PC-9 (cell line): ENCODE results near the gene MCTP1. TPM values are rescaled to one million over a fixed set of nuclear protein-coding genes. Genes with fewer than 3 reads are reported as not detected.

Experiments used
- BruUV-seq: library from RNA; stranded (reverse); fragments of 400-500 nt; replicated peaks from 2 replicates; lab custom pipeline; 2021; lab: Mats Ljungman, UMichigan
- CTCF ChIA-PET: fragments of 300-600 bp; sonication (Branson Sonifier 250); formaldehyde crosslinking; loops from one replicate; lab custom pipeline; 2022; ENCODE audit warnings: antibody characterized with exemption; lab: Charles Lee
- POLR2A ChIA-PET: fragments of 300-600 bp; sonication (Branson Sonifier 250); formaldehyde crosslinking; loops from one replicate; lab custom pipeline; 2022; ENCODE audit warnings: antibody characterized with exemption; ENCODE audit not compliant: unreplicated experiment; lab: Charles Lee
- DNase-seq, 2 experiments: peaks; one replicate each; pipeline versions ENCODE4 v3.0.0 to v3.0.0-alpha.2; 2015 to 2022; ENCODE audit warnings: mixed read lengths in 1 of 2
- H2AFZ ChIP-seq: fragments of 200-600 bp; sonication (generic); 2 replicates; pipeline ENCODE4 v1.8.1; 2017; ENCODE audit warnings: antibody characterized with exemption
- H3F3A ChIP-seq: fragments of 200-600 bp; sonication (generic); 2 replicates; pipeline ENCODE4 v1.8.1; 2017; ENCODE audit warnings: antibody characterized with exemption, mild to moderate bottlenecking, low read depth; ENCODE audit not compliant: insufficient read depth
- H3K27ac ChIP-seq: fragments of 200-600 bp; sonication (generic); 2 replicates; pipeline ENCODE4 v1.6.1; 2016; ENCODE audit warnings: mixed run types
- H3K27me3 ChIP-seq: fragments of 200-600 bp; sonication (generic); 2 replicates; pipeline ENCODE4 v1.6.1; 2016; ENCODE audit warnings: low read depth, mixed run types; ENCODE audit not compliant: insufficient read depth
- H3K36me3 ChIP-seq: fragments of 200-600 bp; sonication (generic); 2 replicates; pipeline ENCODE4 v1.6.1; 2016; ENCODE audit warnings: low read depth, mixed run types
- H3K4me1 ChIP-seq: fragments of 200-600 bp; sonication (generic); replicated peaks from 2 replicates; pipeline ENCODE4 v1.6.1; 2016; ENCODE audit warnings: mixed run types; ENCODE audit not compliant: insufficient read depth
- H3K4me2 ChIP-seq: fragments of 200-600 bp; sonication (generic); 2 replicates; pipeline ENCODE4 v1.6.1; 2017; ENCODE audit warnings: mixed run types
- H3K4me3 ChIP-seq: fragments of 200-600 bp; sonication (generic); 2 replicates; pipeline ENCODE4 v1.6.1; 2016; ENCODE audit warnings: mixed run types
- H3K79me2 ChIP-seq: fragments of 200-600 bp; sonication (generic); 2 replicates; pipeline ENCODE4 v1.6.1; 2017; ENCODE audit warnings: low read depth, mixed run types
- H3K9me2 ChIP-seq: fragments of 200-600 bp; sonication (generic); 2 replicates; pipeline ENCODE4 v1.8.1; 2017; ENCODE audit warnings: mild to moderate bottlenecking; ENCODE audit not compliant: insufficient read depth
- H3K9me3 ChIP-seq: fragments of 200-600 bp; sonication (generic); 2 replicates; pipeline ENCODE4 v1.8.1; 2016; ENCODE audit warnings: low read depth; ENCODE audit not compliant: insufficient read depth
- H4K20me1 ChIP-seq: fragments of 200-600 bp; sonication (generic); 2 replicates; pipeline ENCODE4 v1.8.1; 2017; ENCODE audit not compliant: insufficient read depth
- EZH2 ChIP-seq: fragments of 200-600 bp; sonication (generic); IDR thresholded peaks from 2 replicates; pipeline ENCODE4 v1.8.0; 2017; ENCODE audit warnings: antibody characterized with exemption, low read depth
- intact Hi-C: fragments of 100-400 bp; cut with micrococcal nuclease; formaldehyde crosslinking; loops from one replicate; pipeline ENCODE4 v1.10.0; 2022; ENCODE audit not compliant: unreplicated experiment
- total RNA-seq: library from RNA; stranded (reverse); gene quantifications from 2 replicates; pipeline ENCODE4 v1.2.3, GENCODE V29; 2021
- TF ChIP-seq, protein P1 (sequence below): fragments of 200-600 bp; sonication (generic); conservative IDR thresholded peaks from 2 replicates; pipeline ENCODE4 v1.6.1; 2017; ENCODE audit warnings: mixed run types, antibody characterized with exemption, mild to moderate bottlenecking, moderate library complexity

The MCTP1 gene
- total RNA-seq, 1 experiment from 2014 or later, result 3.9 TPM

DNA sequence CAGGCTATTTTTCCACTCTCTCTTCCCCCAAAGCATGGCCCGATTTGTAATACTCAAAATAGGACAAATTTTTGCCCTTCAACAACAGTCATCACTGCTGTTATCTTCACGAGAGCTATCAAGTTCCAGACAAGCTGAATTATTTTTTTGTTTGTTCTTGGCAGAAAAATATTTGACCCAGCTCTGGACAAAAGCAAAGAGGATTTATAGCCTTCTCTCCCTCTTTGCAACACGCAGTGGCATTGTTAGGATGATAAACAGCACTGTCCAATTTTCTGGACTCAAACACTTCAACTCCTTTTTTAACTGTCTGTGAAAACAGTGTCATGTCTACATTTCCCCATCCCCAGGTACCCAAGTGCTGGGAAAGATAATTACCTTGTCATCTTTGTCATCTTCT is 506.2 kb downstream of the MCTP1 start:
- no peaks in the 10 kb centered on the region for H3K36me3 ChIP-seq
- H3K27ac ChIP-seq, result no peak overlapping the region
- no peaks in the 10 kb centered on the region for H3K79me2 ChIP-seq
- no TSS peak for BruUV-seq
- no peaks in the 10 kb centered on the region for H3K27me3 ChIP-seq
- no peaks in the 10 kb centered on the region for H3K9me3 ChIP-seq
- H4K20me1 ChIP-seq, result no peaks in the 10 kb centered on the region
- CTCF ChIA-PET, result no interaction called here
- intact Hi-C loops, result no loop called here
- no peak overlapping the region for H3K4me3 ChIP-seq
- no peak overlapping the region for H3K4me2 ChIP-seq
- no peaks in the 10 kb centered on the region for H3K4me1 ChIP-seq
- no peaks in the 10 kb centered on the region for H3K9me2 ChIP-seq
- TF ChIP-seq, protein P1, sequence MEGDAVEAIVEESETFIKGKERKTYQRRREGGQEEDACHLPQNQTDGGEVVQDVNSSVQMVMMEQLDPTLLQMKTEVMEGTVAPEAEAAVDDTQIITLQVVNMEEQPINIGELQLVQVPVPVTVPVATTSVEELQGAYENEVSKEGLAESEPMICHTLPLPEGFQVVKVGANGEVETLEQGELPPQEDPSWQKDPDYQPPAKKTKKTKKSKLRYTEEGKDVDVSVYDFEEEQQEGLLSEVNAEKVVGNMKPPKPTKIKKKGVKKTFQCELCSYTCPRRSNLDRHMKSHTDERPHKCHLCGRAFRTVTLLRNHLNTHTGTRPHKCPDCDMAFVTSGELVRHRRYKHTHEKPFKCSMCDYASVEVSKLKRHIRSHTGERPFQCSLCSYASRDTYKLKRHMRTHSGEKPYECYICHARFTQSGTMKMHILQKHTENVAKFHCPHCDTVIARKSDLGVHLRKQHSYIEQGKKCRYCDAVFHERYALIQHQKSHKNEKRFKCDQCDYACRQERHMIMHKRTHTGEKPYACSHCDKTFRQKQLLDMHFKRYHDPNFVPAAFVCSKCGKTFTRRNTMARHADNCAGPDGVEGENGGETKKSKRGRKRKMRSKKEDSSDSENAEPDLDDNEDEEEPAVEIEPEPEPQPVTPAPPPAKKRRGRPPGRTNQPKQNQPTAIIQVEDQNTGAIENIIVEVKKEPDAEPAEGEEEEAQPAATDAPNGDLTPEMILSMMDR, result no peak
- no peak for TF ChIP-seq EZH2
- H2AFZ ChIP-seq, result no peak overlapping the region
- POLR2A ChIA-PET, result no interaction called here
- H3F3A ChIP-seq, result no peaks in the 10 kb centered on the region
- DNase-seq, result no peak

DNA sequence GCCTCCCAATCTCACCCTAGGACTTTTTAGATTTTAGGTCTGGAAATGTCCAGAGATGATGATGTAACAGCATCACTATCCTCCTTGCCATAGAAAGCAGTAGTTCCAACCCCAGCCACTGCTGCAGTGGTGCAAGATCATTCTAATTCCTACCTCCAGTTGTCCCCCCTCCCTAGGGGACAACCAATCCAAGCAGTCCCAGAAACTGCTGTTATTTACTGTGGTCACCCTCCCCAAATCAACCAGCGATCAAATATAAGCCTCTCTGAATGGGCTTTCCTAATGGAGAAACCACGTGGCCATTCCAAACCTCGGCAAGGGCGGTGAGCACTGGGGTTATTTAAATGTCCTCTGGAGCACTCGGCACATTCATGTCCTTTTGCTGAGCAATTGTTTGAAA is 506.6 kb downstream of the MCTP1 start:
- BruUV-seq, result no TSS peak
- no peaks in the 10 kb centered on the region for H4K20me1 ChIP-seq
- DNase-seq, result no peak
- no peak overlapping the region for H3K4me2 ChIP-seq
- H2AFZ ChIP-seq, result no peak overlapping the region
- H3K9me3 ChIP-seq, result no peaks in the 10 kb centered on the region
- POLR2A ChIA-PET, result no interaction called here
- H3K36me3 ChIP-seq, result no peaks in the 10 kb centered on the region
- no peaks in the 10 kb centered on the region for H3F3A ChIP-seq
- TF ChIP-seq, protein P1, result no peak
- no peak for TF ChIP-seq EZH2
- H3K27ac ChIP-seq, result no peak overlapping the region
- H3K79me2 ChIP-seq, result no peaks in the 10 kb centered on the region
- no peaks in the 10 kb centered on the region for H3K27me3 ChIP-seq
- H3K4me1 ChIP-seq, result no peaks in the 10 kb centered on the region
- CTCF ChIA-PET, result no interaction called here
- H3K9me2 ChIP-seq, result no peaks in the 10 kb centered on the region
- intact Hi-C loops, result no loop called here
- no peak overlapping the region for H3K4me3 ChIP-seq

DNA sequence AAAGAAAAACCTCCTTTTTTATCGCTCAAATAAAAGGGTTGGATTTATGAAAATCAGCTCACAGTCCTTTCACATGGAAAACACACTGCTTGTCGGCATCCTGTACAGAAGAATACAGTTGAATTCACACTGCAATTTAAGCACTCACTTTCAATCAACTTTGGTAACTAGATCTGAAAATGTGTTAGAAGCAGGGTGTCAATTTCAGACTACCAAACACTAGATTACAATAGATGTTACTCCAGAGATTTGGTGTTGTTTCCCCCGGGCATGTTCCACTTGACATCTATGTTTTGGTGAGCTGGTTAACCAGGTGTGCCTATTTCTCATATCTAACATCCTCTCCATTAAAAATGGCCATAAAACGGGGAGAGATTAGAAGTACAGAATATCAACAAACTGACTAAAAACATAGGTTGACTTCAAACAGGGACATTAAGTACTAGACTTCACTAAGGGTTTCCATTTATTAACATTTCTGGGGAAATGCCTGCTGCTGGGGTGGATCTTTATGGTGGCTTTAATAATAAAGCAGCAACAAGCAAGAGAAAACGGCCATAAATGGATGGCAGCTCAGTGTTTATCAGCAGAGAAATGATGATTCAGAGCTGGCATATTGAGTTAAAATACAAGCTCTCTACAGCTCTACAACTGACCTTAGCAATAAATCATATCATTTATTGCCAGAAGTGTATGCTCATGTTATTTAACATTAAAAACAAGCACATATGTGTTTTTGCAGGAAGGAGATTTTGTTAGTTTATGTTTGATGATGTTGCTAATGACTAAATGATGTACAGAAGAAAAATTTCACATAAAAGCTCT is 507.6 kb downstream of the MCTP1 start:
- no TSS peak for BruUV-seq
- Histone ChIP-seq H2AFZ (no peak overlapping the region), H4K20me1 (no peaks in the 10 kb centered on the region), H3K27ac (no peak overlapping the region), H3K4me1 (no peaks in the 10 kb centered on the region), H3K79me2 (no peaks in the 10 kb centered on the region), H3K9me2 (no peaks in the 10 kb centered on the region), H3F3A (no peaks in the 10 kb centered on the region), H3K4me3 (no peak overlapping the region), H3K4me2 (no peak overlapping the region), H3K27me3 (no peaks in the 10 kb centered on the region), H3K9me3 (no peaks in the 10 kb centered on the region), H3K36me3 (no peaks in the 10 kb centered on the region)
- no peak for TF ChIP-seq EZH2
- TF ChIP-seq, protein P1, result no peak
- intact Hi-C loops, result no loop called here
- ChIA-PET CTCF (no interaction called here), POLR2A (no interaction called here)
- DNase-seq, result no peak
